ENCODE measurements around the gene MCU.
"Not testable (repeated sequence)": the region's sequence is repeated elsewhere in the genome, so short reads cannot be mapped to it uniquely, and the experiment has no call there.

Gene MCU

DNA sequence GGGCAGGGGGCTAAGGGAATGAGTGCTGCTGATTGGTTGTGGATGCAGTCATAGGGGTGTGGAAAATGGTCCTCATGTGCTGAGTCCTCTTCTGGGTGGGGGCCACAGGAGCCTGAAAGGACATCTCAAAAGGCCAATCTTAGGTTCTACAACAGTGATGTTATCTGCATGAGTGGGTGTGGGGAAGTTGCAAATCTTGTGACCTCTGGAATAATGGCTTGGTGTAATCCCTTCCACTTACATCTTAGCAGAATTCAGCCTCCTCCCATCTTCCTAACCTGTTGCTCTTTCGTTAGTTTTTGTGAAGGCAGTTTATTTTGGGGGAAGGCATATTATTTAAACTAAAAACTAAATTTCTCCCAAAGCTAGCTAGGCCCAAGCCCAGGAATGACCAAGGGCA is 159.6 kb downstream of the MCU start:
- DNase-seq = no peak

DNA sequence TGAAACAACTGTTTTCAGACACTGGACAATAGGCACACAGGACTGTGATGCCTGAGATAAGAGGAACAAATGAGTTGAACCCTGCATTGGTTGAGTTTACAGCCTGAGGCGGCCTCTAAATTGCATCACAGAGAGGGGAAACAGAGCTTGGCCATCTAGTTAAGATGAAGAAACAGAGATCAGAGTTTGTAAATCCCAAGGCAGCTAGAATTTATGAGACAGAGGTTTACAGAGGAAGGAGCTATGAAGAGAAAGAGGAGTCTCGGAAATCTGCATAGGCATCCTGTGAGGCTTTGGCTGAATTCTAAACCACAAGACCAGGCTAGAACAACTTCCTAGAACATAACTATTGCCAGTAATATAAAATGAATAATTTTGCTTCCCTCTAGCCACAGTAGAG is 160.6 kb downstream of the MCU start:
- DNase-seq = no peak

GRCh38 chr10:72855129-72855528 is 163.2 kb downstream of the MCU start:
- no peak for DNase-seq

DNA sequence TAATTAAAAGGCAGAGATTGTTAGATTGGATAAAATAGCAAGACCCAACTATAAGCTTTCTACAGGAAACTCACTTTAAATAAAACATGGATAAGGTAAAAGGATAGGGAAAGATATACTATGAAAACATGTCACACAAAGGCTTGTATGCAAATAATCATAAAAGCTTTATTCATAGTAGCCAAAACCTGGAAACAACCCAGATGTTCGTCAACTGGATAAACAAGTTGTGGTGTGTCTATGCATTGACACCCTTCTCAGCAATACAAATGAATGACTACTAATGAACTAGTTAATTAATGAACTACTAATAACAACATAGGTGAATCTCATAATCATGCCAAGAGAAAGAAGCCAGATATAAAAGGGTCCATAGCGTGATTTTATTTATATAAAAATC is 163.8 kb downstream of the MCU start:
- DNase-seq = no peak

DNA sequence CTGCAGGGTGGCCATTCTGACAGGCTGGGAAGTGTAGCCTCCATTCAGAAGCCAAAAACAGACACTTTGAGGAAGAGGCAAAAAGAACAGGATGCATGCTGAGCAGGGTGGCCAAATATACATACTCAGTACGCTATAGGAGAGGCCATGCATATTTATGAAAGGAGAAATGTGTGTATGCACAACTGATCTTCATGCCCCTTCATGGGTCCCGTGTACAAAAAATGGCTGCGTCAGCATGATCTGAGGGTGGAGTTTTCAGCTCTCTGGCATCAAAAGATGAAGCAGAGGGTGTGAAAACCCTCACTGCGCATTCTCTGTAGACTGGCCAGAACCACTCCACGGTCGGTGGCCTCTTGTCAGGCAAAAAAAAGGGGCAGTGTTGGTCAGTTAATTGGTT is 166.1 kb downstream of the MCU start:
- DNase-seq = no peak

GRCh38 chr10:72862957-72863356 is 171.0 kb downstream of the MCU start:
- no peak for DNase-seq

DNA sequence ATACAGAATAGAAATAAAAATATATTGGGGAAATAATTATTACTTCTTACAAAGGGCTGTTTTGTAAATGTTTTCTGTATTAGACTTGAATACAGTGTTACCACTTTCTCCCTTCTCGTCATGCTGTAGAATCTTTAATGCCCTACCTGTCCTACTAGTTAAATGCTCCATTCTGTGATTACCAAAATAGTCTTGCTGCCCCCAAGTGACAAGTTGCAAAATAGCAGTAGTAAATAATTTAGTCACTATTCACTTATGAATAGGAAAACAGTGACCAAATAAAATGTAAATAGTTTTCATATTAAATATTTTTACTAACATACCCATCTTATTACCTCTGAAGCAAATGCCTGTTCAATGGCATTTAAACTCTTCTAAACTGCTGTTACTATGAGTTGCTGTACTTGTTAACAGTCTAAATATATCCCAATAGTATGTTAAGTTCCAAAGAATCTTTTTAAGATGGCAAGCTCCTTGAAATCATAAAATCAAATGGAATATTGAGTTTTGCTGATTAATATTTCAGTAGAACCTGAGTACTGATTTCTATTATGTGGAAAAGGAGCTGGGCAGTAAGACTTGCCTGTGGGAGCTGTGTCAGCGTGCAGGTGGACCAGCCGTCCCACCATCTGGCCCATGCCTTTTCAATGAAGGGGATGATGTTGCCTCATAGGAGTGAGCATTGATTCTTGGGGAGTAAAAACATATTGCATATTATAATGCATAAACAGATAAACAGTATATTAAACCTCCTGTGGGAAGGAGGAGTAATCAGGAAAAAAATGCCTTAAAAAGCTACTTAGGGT is 183.5 kb downstream of the MCU start:
- no peak for DNase-seq

DNA sequence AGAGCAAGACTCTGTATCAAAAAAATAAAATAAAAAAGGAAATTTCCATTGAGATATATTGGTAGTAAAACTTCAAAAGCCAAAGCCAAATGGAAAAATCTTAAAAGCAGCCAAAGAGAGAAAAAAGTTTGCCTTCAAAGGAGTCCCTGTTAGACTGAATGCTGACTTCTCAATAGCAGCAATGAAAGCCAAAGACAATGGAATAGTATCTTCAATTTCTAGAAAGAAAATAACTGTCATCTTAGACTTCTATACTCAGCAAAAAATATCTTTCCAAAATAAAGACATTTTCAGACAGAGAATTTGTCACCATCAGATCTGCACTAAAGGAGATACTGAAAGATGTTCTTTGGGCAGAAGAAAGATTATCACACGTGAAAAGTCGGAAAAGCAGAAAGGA is 187.3 kb downstream of the MCU start:
- DNase-seq = no peak

GRCh38 chr10:72881291-72881690 is 189.3 kb downstream of the MCU start:
- no peak for DNase-seq

DNA sequence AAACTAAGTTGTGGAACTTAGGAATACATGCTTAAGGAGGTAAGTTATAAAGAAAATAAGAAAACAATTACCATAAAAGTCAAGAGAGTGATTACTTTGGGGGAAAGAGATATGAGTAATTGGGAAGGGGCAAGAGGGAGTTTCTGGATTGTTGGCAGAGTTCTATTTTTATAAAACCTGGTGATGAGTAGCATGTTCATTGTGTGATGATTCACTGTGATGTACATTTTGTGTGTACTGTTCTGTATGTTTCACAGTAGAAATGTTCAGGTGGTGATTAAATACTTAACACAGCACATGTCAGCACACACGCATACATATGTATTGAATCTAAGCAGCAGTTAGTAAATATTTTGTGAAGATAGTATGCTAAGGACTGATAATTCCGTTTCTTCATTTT is 191.9 kb downstream of the MCU start:
- DNase-seq = no peak

DNA sequence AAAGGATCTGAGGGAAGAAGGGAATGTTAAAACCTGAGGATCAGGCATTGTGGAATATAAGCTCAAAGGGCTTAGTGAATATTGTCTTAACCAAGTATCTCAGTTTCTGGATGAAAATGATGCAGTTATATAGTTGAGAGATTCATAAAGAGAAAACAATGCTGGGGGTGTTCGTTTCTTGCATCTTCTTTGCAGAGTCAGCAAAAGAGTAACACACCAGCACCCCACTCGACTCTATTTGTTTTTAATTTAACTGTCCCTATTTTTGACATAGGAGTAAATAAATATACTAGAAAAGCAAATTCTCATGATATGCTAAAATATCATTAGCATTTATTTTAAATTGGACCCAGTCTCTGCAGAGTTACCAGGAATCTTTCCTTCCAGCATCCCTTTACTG is 194.0 kb downstream of the MCU start:
- DNase-seq = no peak

DNA sequence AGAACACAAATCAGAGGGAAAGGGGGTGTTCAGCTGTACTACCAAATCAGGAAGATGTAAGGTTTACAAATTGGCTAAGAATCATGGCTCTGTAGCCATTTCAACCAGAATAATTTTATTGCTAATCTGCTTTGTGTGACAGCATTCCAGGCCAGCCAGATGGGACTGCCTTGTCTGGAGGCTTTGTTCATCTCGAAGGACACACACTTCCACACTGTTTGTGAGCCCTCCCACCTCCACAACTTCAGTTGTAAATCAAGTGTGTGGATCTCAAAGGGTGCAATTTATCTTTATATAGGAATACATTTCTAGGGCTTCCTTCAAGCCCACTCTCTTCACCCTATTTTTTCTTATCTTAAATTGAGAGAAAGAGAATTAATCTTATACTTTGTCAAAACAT is 194.7 kb downstream of the MCU start:
- DNase-seq = no peak

- DNase-seq = peak; percentile 65
Observed at GRCh38 chr10:72887043-72887442, 195.1 kb downstream of the MCU start.

DNA sequence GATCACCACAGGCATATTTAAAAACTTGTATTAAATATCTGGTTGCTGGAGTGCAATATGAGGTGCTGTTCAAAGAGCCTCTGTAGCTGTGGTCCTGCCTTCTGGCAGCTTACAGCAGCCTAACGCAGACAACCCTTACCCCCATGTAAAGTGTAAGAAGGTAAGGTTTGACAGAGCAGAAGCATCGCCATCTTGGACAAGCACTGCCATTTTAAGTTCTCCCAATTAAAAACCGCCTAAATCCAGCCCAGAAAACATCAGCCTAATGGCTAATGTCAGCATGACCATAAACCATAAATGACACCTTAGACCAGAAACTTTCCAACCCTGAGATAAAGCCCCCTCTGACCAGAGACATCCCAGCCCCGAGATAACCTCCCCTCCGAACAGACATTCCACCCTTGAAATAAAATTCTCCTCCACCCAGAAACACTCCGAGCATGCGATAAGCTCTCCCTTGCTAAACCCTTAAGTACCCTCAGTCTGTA is 196.3 kb downstream of the MCU start:
- DNase-seq = no peak

DNA sequence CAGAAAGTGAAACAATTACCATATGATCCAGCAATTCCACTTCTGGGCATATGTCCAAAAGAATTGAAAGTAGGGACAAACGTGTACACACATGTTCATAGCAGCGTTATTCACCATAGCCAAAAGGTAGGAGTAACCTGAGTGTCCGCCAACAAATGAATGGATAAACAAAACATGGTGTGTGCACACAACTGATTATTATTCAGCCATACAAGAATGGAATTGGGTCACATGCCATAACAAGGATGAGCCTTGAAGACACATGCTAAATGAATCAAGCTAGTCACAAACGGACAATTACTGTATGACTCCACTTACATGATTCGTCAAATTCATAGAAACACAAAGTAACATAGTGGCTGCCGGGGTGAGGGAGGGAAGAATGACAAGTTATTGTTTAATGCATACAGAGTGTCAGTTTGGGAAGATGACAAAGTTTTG is 197.5 kb downstream of the MCU start:
- DNase-seq = peak; percentile 27

DNA sequence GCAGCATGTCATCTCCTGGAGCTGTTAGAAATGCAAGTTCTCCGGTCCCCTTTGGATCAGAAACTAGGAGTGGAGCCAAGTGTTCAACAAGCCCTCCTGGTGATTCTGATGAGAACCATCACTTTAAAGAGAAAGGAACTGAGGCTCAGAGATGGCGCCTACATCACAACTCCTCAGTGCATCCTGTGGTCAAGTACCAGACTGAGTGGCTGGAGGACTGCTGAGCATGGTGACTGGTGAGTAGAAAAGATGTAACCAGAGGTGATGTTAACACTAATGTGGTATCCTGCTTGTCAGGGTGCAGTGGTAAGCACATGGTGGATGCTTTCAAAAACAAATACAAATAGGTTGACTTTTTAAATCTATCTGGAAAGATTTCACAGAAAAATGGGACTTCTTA is 198.1 kb downstream of the MCU start:
- DNase-seq = no peak

DNA sequence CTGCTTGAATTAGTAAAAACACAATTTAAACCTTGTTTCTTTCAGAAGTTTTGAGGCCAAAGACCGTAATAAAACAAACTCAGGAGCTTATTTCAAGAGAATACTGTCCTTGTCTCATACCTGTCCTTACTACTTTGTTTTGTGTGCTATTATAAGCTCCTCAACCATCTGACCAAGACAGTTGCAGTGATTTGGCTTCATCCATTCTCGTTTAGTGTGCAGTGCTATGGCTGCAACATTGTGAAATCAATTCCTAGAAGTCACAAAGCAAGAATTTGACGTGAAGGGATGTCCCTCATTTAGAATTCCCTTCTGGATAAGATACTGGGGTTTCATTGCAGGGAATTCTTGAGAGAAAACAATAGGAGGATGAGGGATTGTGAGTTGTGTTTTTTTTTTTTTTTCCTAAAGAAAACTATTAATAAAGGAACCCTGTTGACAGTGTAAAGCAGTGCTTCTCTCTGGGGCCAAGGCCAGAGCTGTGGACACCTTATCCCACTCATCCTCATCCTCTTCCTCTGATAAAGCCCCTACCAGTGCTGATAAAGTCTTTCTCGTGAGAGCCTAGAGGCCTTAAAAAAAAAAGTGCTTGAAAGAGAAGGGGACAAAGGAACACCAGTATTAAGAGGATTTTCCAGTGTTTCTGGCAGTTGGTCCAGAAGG is 201.3 kb downstream of the MCU start, which contains the start of gene OIT3:
TSS of gene OIT3 (plus strand) at position 604 of the 663 bp plus-strand sequence. CDS start 60 bp downstream, outside the sequence.
- DNase-seq = no peak

DNA sequence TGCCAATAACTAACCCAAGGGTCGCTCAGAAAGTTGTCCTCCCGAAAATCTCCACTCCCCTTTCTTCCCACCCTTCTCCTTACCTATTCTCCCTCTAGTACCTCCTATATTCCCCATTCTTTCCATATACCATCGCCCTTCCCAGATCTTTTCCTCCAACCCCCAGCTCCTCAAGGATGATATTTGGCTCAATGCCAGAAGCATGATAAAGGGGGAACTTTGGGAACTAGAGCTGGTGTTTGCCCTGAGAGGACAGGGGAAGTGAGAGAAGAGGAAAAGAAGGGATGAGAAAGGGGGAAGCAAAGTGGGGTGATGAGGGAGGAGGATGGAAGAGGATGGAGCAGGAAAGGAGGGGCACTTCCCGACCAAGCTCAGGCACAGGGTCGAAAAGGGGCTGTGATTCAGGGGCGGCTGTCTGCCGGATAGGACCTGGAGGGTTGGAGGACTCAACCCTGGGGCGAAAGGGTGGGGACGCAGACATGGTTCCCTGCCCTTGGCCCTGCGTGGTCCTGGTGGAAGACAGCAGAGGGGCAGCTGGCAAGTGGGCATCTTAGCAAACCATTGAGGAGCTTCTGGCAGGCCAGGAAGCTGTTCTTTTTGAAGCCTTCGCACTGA is 203.4 kb downstream of the MCU start:
- no peak for DNase-seq

GRCh38 chr10:72898616-72899015 is 206.7 kb downstream of the MCU start:
- no peak for DNase-seq

- DNase-seq = no peak
Observed at GRCh38 chr10:72899545-72899944, 207.6 kb downstream of the MCU start.

DNA sequence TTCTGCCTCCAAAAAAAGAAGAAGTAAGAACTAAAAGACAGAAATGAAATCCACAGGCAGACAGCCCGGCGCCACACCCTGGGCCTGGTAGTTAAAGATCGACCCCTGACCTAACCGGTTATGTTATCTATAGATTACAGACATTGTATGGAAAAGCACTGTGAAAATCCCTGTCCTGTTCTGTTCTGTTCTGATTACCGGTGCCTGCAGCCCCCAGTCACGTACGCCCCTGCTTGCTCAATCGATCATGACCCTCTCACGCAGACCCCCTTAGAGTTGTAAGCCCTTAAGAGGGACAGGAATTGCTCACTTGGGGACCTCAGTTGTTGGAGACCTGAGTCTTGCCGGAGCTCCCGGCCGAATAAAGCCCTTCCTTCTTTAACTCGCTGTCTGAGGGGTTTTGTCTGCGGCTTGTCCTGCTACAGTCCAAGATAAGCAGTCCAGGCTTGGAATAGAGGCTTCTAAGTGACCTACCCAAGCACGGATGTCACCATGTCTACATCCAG is 212.1 kb downstream of the MCU start:
- DNase-seq = not testable (repeated sequence)

DNA sequence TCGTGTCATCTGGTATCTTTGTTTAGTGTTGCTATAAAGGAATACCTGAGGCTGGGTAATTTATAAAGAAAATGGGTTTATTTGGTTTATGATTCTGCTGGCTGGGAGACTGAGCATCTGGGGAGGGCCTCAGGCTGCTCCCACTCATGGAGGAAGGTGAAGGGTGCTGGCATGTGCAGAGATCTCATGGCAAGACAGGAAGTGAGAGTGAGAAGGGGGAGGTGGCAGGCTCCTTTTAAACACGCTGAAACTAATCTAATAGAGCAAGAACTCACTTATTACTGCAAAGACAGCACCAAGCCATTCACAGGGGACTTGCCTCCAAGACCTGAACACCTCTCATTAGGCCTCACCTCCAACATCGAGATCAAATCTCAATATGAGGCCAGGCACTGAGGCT is 212.9 kb downstream of the MCU start:
- no peak for DNase-seq

- DNase-seq = no peak
Observed at GRCh38 chr10:72906446-72906845, 214.5 kb downstream of the MCU start.

DNA sequence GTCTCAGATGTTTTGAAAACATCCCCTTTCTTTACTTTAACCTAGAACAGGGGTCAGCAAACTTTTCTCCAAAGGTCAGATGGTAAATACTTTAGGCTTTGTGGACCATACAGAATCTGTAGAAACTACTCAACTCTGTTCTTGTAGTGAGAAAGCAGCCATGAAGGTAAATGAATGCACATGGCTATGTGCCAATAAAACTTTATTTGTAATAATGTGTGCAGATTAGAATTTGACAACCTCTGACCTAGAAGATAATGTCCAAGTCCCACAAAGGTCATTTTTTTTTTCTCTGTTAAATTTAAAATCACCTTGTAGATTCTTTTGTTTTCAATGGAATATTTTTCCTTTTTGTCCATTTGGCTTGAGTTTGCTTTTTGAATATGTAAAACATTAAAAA is 218.8 kb downstream of the MCU start:
- no peak for DNase-seq
